ENCODE measurements around the gene ZFAND2B. TPM values are rescaled to one million over a fixed set of nuclear protein-coding genes. Genes with fewer than 3 reads are reported as not detected.
A peak's percentile ranks its signal among the peaks of the same experiment; 100 is the strongest.

The ZFAND2B gene
- total and polyA plus RNA-seq, 2 experiments from 2014 or later = 16.3 to 30.0 TPM

- ATAC-seq (peak; percentile 92), DNase-seq (ENCODE audit: low spot score) (peak; percentile 97)
- H3K36me3 ChIP-seq (ENCODE audit: insufficient read depth) = no peaks in the 10 kb centered on the region
- TF ChIP-seq ZNF114 (CRISPR knock-in tag; IDR thresholded peaks at IDR 0.05) = no peak
- TF ChIP-seq JUNB (IDR thresholded peaks at IDR 0.05; ENCODE audit: unreplicated experiment) = no peak
- no peak for TF ChIP-seq ETS1 (IDR thresholded peaks at IDR 0.05)
- no peak for TF ChIP-seq EZH2 (IDR thresholded peaks at IDR 0.05; ENCODE audit: low read depth, unreplicated experiment)
- TF ChIP-seq ZNF331 (CRISPR knock-in tag; IDR thresholded peaks at IDR 0.05; ENCODE audit: low read depth) = no peak
- no peak for TF ChIP-seq CREB1 (CRISPR knock-in tag; IDR thresholded peaks at IDR 0.05; ENCODE audit: low read depth)
- no peak for TF ChIP-seq ZNF462 (CRISPR knock-in tag; IDR thresholded peaks at IDR 0.05)
- no peak for TF ChIP-seq STAT1 (IDR thresholded peaks at IDR 0.05; ENCODE audit: unreplicated experiment)
- TF ChIP-seq NANOG (IDR thresholded peaks at IDR 0.05; ENCODE audit: borderline replicate concordance) = no peak
- no peak for TF ChIP-seq EZH2phosphoT487 (IDR thresholded peaks at IDR 0.05; ENCODE audit: unreplicated experiment)
- peak; percentile 89 to 91 for TF ChIP-seq CTCF (conservative IDR thresholded peaks at IDR 0.05; ENCODE audit: low read depth in 2 of 2)
- peak; percentile 29 for TF ChIP-seq REST (IDR thresholded peaks at IDR 0.05; ENCODE audit: unreplicated experiment)
- TF ChIP-seq POLR2AphosphoS5 (IDR thresholded peaks at IDR 0.05; ENCODE audit: low read depth) = peak; percentile 88
- Mint-ChIP-seq H3K4me1 (peaks cover 20% of the 10 kb centered on the region), H3K9me3 (no peaks in the 10 kb centered on the region), H3K4me3 (peak within 1 kb of the TSS; percentile 89), H3K27me3 (ENCODE audit: insufficient read depth, low read depth, poor library complexity) (peaks cover 19% of the 10 kb centered on the region), H3K27ac (peak within 1 kb of the TSS; percentile 93), H3K36me3 (ENCODE audit: low read depth) (peaks cover 6% of the 10 kb centered on the region; the same call in 2 of the 3 replicates)
- H4K20me1 ChIP-seq (replicated peaks; ENCODE audit: insufficient read depth) = no peaks in the 10 kb centered on the region; the same call in 1 of the 2 replicates
- H3F3A ChIP-seq (replicated peaks; ENCODE audit: low read depth) = 0 out of 2 replicates have a peak, but pooled peaks cover 3% of the 10 kb centered on the region
- H3K27ac ChIP-seq (ENCODE audit: low read depth) = 0 out of 2 replicates have a peak within 1 kb of the TSS, but pooled peaks have one; percentile 46
- H3K4me2 ChIP-seq = peak within 1 kb of the TSS; percentile 92
- H3K9me2 ChIP-seq (ENCODE audit: insufficient read depth) = no peaks in the 10 kb centered on the region
- H3K79me2 ChIP-seq (replicated peaks; ENCODE audit: insufficient read depth) = peaks cover 7% of the 10 kb centered on the region; the same call in 1 of the 2 replicates
- peaks cover 4% of the 10 kb centered on the region; the same call in 1 of the 2 replicates for H3K4me1 ChIP-seq (ENCODE audit: insufficient read depth)
- peak within 1 kb of the TSS; percentile 67 for H3K4me3 ChIP-seq
- no peaks in the 10 kb centered on the region for H3K27me3 ChIP-seq (ENCODE audit: insufficient read depth)
- peak within 1 kb of the TSS; percentile 94 for H2AFZ ChIP-seq
Observed at GRCh38 chr2:219160186-219161017, 46.2 kb upstream of the ZFAND2B start, which contains the start of gene NHEJ1. Gene NHEJ1, minus strand, starts transcription at chr2:219160815. Its CDS starts 2,453 bp downstream, at chr2:219158362.

Data from GM23338 (cell line).